Activated effector memory CD4-positive, alpha-beta T cell treated with anti-CD3 and anti-CD28 coated beads, Interleukin-2, amount 50 U/mL, for 16 hours (primary cell): ENCODE measurements around the gene PAQR6.

Experiments
- DNase-seq: peaks from one replicate; pipeline ENCODE4 v3.0.0-alpha.2; 2020

Gene PAQR6

GRCh38 chr1:156262461-156263287 lies 14.8 kb upstream of the PAQR6 start:
- DNase-seq, result no peak

GRCh38 chr1:156260896-156261295 lies 13.0 kb upstream of the PAQR6 start:
- no peak for DNase-seq

GRCh38 chr1:156259805-156260204 lies 11.9 kb upstream of the PAQR6 start:
- DNase-seq, result no peak

- no peak for DNase-seq
Observed at GRCh38 chr1:156258859-156259258, 11.0 kb upstream of the PAQR6 start.

GRCh38 chr1:156257711-156258110 lies 9.9 kb upstream of the PAQR6 start:
- no peak for DNase-seq

- DNase-seq, result no peak
Observed at GRCh38 chr1:156253634-156254033, 5.8 kb upstream of the PAQR6 start.

- DNase-seq, result no peak
Observed at GRCh38 chr1:156251527-156251926, 3.7 kb upstream of the PAQR6 start.

- no peak for DNase-seq
Observed at GRCh38 chr1:156249593-156249992, 1.7 kb upstream of the PAQR6 start.

GRCh38 chr1:156248323-156248683 lies 447 bp upstream of the PAQR6 start:
- no peak for DNase-seq

- DNase-seq, result no peak
Observed at GRCh38 chr1:156246781-156247459, 936 bp downstream of the PAQR6 start.

GRCh38 chr1:156246241-156246780 lies 1.5 kb downstream of the PAQR6 start:
- no peak for DNase-seq

GRCh38 chr1:156245451-156246232 lies 2.2 kb downstream of the PAQR6 start:
- DNase-seq, result peak; percentile 78

GRCh38 chr1:156244712-156245111 lies 3.1 kb downstream of the PAQR6 start:
- DNase-seq, result no peak

GRCh38 chr1:156244126-156244525 lies 3.7 kb downstream of the PAQR6 start:
- DNase-seq, result no peak

- no peak for DNase-seq
Observed at GRCh38 chr1:156242738-156243137, 5.1 kb downstream of the PAQR6 start.

GRCh38 chr1:156241926-156242325 lies 5.9 kb downstream of the PAQR6 start, which contains the start of gene BGLAP:
Gene BGLAP, plus strand, starts transcription at chr1:156242184. Its CDS starts 48 bp downstream, at chr1:156242232.
- no peak for DNase-seq

- DNase-seq, result no peak
Observed at GRCh38 chr1:156241311-156241811, 6.5 kb downstream of the PAQR6 start.

- DNase-seq, result no peak
Observed at GRCh38 chr1:156238248-156238647, 9.6 kb downstream of the PAQR6 start.

GRCh38 chr1:156236164-156236563 lies 11.7 kb downstream of the PAQR6 start:
- DNase-seq, result no peak

GRCh38 chr1:156233426-156234127 lies 14.3 kb downstream of the PAQR6 start:
- DNase-seq, result no peak

- DNase-seq, result no peak
Observed at GRCh38 chr1:156232201-156232894, 15.5 kb downstream of the PAQR6 start.

GRCh38 chr1:156230473-156230837 lies 17.4 kb downstream of the PAQR6 start:
- DNase-seq, result no peak
